Cerebellar nuclear complex (tissue), 1 donor: ENCODE measurements around the gene COG5.
"Not testable (repeated sequence)": the region's sequence is repeated elsewhere in the genome, so short reads cannot be mapped to it uniquely, and the experiment has no call there.

Experiments
- DNase-seq, 2 experiments: peaks; one replicate each; lab custom pipeline; 2025; lab: John Stamatoyannopoulos, UW

Gene COG5

GRCh38 chr7:107224374-107225223 lies 339.1 kb downstream of the COG5 start:
- DNase-seq: no peak

- DNase-seq: not testable (repeated sequence)
Observed at GRCh38 chr7:107220806-107221205, 342.9 kb downstream of the COG5 start.

- DNase-seq: no peak
Observed at GRCh38 chr7:107220356-107220755, 343.4 kb downstream of the COG5 start.

GRCh38 chr7:107219563-107220244 lies 344.0 kb downstream of the COG5 start:
- no peak for DNase-seq

GRCh38 chr7:107213945-107214344 lies 349.8 kb downstream of the COG5 start:
- no peak for DNase-seq

GRCh38 chr7:107213193-107213788 lies 350.4 kb downstream of the COG5 start:
- DNase-seq: no peak

- no peak for DNase-seq
Observed at GRCh38 chr7:107212725-107213124, 351.0 kb downstream of the COG5 start.

- no peak for DNase-seq
Observed at GRCh38 chr7:107210400-107210799, 353.3 kb downstream of the COG5 start.

GRCh38 chr7:107209565-107209964 lies 354.2 kb downstream of the COG5 start:
- DNase-seq: no peak

- DNase-seq: no peak
Observed at GRCh38 chr7:107208563-107208962, 355.2 kb downstream of the COG5 start.

- DNase-seq: peak in 1 of 2 experiments; percentile 37
Observed at GRCh38 chr7:107208024-107208521, 355.6 kb downstream of the COG5 start.

GRCh38 chr7:107207459-107207858 lies 356.3 kb downstream of the COG5 start:
- no peak for DNase-seq

GRCh38 chr7:107206706-107207105 lies 357.0 kb downstream of the COG5 start:
- DNase-seq: no peak

- DNase-seq: no peak
Observed at GRCh38 chr7:107206136-107206535, 357.6 kb downstream of the COG5 start.

- no peak for DNase-seq
Observed at GRCh38 chr7:107203607-107204006, 360.1 kb downstream of the COG5 start.

- peak; percentile 69 to 94 for DNase-seq
Observed at GRCh38 chr7:107201795-107202450, 361.8 kb downstream of the COG5 start.

- no peak for DNase-seq
Observed at GRCh38 chr7:107196834-107197610, 366.7 kb downstream of the COG5 start.

- DNase-seq: no peak
Observed at GRCh38 chr7:107194052-107194451, 369.7 kb downstream of the COG5 start.

GRCh38 chr7:107190090-107190489 lies 373.6 kb downstream of the COG5 start:
- no peak for DNase-seq

GRCh38 chr7:107187774-107188173 lies 375.9 kb downstream of the COG5 start:
- DNase-seq: no peak

GRCh38 chr7:107186240-107186639 lies 377.5 kb downstream of the COG5 start:
- no peak for DNase-seq
